K562 (cell line): ENCODE data around the gene TNFAIP6. TPM values are rescaled to one million over a fixed set of nuclear protein-coding genes. Genes with fewer than 3 reads are reported as not detected.
"Not testable (repeated sequence)": the region's sequence is repeated elsewhere in the genome, so short reads cannot be mapped to it uniquely, and the experiment has no call there.

Source experiments
- ATAC-seq: fragments of 200-7000 bp; cut with Tn5 transposase; 3 replicates; pipeline ENCODE4 v1.9.1; 2020; ENCODE audit warnings: moderate library complexity
- BruUV-seq: library from RNA; stranded (reverse); fragments of 400-500 nt; replicated peaks from 2 replicates; lab custom pipeline; 2021; lab: Mats Ljungman, UMichigan
- CTCF ChIA-PET: fragments of 300-600 bp; formaldehyde crosslinking; extraction: SDS; loops from one replicate; lab custom pipeline; 2021; ENCODE audit warnings: low intra/inter-chr PET ratio; lab: Yijun Ruan, JAX
- POLR2A ChIA-PET: fragments of 300-600, 350-650 bp; sonication (Branson Sonifier 250); formaldehyde crosslinking; extraction: SDS; loops from one replicate; lab custom pipeline; 2021; ENCODE audit warnings: antibody characterized with exemption, inconsistent platforms; lab: Yijun Ruan, JAX
- DNase-seq, 4 experiments: peaks; one replicate each; pipeline versions ENCODE4 v3.0.0 to v3.0.0-alpha.2; 2011 to 2018; ENCODE audit warnings: low spot score in 3 of 4, mixed read lengths in 3 of 4; ENCODE audit errors: extremely low read depth in 1 of 4
- FAIRE-seq: peaks from 2 replicates; lab custom pipeline; 2011; peaks lifted over from hg19 to GRCh38; lab: Jason Lieb, UNC
- H2AFZ ChIP-seq: 2 replicates; pipeline ENCODE4 v1.6.0; 2011; ENCODE audit warnings: low read depth, low read length, control low read depth, inconsistent platforms
- H3K27ac ChIP-seq: fragments of 200-600 bp; 3 replicates; pipeline ENCODE4 v1.8.0; 2011; ENCODE audit warnings: low read depth, mild to moderate bottlenecking, control low read depth, inconsistent platforms, low read length, moderate library complexity, mixed read lengths; ENCODE audit errors: extremely low read depth
- H3K27me3 ChIP-seq, 2 experiments: fragments of 300-600 bp in 1 of 2; 2 replicates in 1 of 2; 3 replicates in 1 of 2; pipeline versions ENCODE4 v1.6.0 to v1.8.0; 2011; ENCODE audit warnings: inconsistent platforms in 2 of 2, low read length in 2 of 2, mild to moderate bottlenecking in 1 of 2, mixed read lengths in 1 of 2, moderate library complexity in 1 of 2; ENCODE audit not compliant: control insufficient read depth in 2 of 2, insufficient read depth in 2 of 2
- H3K36me3 ChIP-seq: fragments of 300-600 bp; 3 replicates; pipeline ENCODE4 v1.8.0; 2011; ENCODE audit warnings: mild to moderate bottlenecking, low read length, inconsistent platforms; ENCODE audit not compliant: control insufficient read depth, insufficient read depth
- H3K4me1 ChIP-seq, 2 experiments: fragments of 200-600 bp in 1 of 2; replicated peaks in 1 of 2; 2 replicates in 1 of 2; 3 replicates in 1 of 2; pipeline versions ENCODE4 v1.5.1 to v1.8.0; 2011; ENCODE audit warnings: inconsistent platforms in 2 of 2, low read length in 2 of 2, mild to moderate bottlenecking in 1 of 2, mixed read lengths in 1 of 2, moderate library complexity in 1 of 2; ENCODE audit not compliant: control insufficient read depth in 2 of 2, insufficient read depth in 2 of 2
- H3K4me2 ChIP-seq: 2 replicates; pipeline ENCODE4 v1.6.1; 2011; ENCODE audit warnings: low read length, control low read depth, inconsistent platforms, mixed read lengths; ENCODE audit not compliant: insufficient read depth
- H3K4me3 ChIP-seq: fragments of 200-600 bp; sonication (generic), shearing (Covaris generic); 2 replicates; pipeline ENCODE4 v1.5.1; 2016; ENCODE audit warnings: control low read depth, inconsistent platforms
- H3K79me2 ChIP-seq: fragments of 200-600 bp; 3 replicates; pipeline ENCODE4 v1.8.0; 2011; ENCODE audit warnings: low read length, inconsistent platforms; ENCODE audit not compliant: control insufficient read depth, insufficient read depth
- H3K9ac ChIP-seq, 2 experiments: 2 replicates each; pipeline versions ENCODE4 v1.6.0 to v1.6.1; 2011; ENCODE audit warnings: low read depth in 2 of 2, low read length in 2 of 2, control low read depth in 1 of 2, inconsistent platforms in 1 of 2, mild to moderate bottlenecking in 1 of 2, mixed read lengths in 1 of 2; ENCODE audit not compliant: insufficient read depth in 1 of 2
- H3K9me1 ChIP-seq: one replicate; pipeline ENCODE4 v1.6.0; 2011; ENCODE audit warnings: inconsistent platforms, mild to moderate bottlenecking, low read length, moderate library complexity; ENCODE audit not compliant: control insufficient read depth, insufficient read depth
- H3K9me3 ChIP-seq: replicated peaks from 2 replicates; pipeline ENCODE4 v1.5.1; 2011; ENCODE audit warnings: low read depth, low read length, inconsistent platforms; ENCODE audit not compliant: control insufficient read depth, insufficient read depth
- H4K20me1 ChIP-seq: replicated peaks from 2 replicates; pipeline ENCODE4 v1.6.1; 2011; ENCODE audit warnings: low read length, inconsistent platforms, mixed read lengths; ENCODE audit not compliant: control insufficient read depth, insufficient read depth
- ELF4 ChIP-seq: fragments of 450-650 bp; formaldehyde crosslinking; IDR thresholded peaks from 2 replicates; pipeline ENCODE4 v1.4.0; 2022; ENCODE audit warnings: missing genetic modification characterization
- WGBS: fragments of 100-300 bp; shearing (Covaris generic); methylation state at CpG from one replicate; pipeline ENCODE4 v1.1.6; 2016; ENCODE audit warnings: low coverage, mixed read lengths; ENCODE audit not compliant: insufficient coverage; ENCODE audit errors: missing lambda C conversion rate; 5-methylcytosine and 5-hydroxymethylcytosine counted together
- in situ Hi-C: fragments of 300-500 bp; cut with MboI; formaldehyde crosslinking; loops from 4 replicates; pipeline ENCODE4 v1.15.0; 2018; ENCODE audit warnings: inconsistent platforms, mixed read lengths
- intact Hi-C: fragments of 100-400 bp; cut with micrococcal nuclease; formaldehyde crosslinking; loops from 2 replicates; pipeline ENCODE4 v1.14.2; 2022
- polyA plus RNA-seq, 8 experiments: library from polyadenylated mRNA; depleted of rRNA in 4 of 8; stranded (reverse) in 5 of 8; unstranded in 3 of 8; fragments of >200 nt; fragmentation: Nextera tagmentation in 2 of 8; fragmentation: Illumina TruSeq in 1 of 8; extraction: Ambion mirVana in 2 of 8; extraction: Trizol in 1 of 8; gene quantifications; 2 replicates each; pipeline versions ENCODE4 v1.2.1 to v1.2.3, GENCODE V29; 2011 to 2014; ENCODE audit warnings: inconsistent platforms in 1 of 8, missing spikeins in 1 of 8
- total RNA-seq, 7 experiments: library from RNA; depleted of rRNA in 6 of 7; stranded (reverse); fragments of >200 nt in 6 of 7; fragmentation: Illumina TruSeq in 2 of 7; extraction: Trizol in 2 of 7; gene quantifications; 2 replicates each; pipeline versions ENCODE4 v1.2.1 to v1.2.3, GENCODE V29; 2011 to 2021; ENCODE audit warnings: low replicate concordance in 1 of 7
- TF ChIP-seq, protein P1 (sequence below): fragments of 450-650 bp; formaldehyde crosslinking; IDR thresholded peaks from 2 replicates; pipeline ENCODE4 v1.4.0; 2022; ENCODE audit warnings: missing genetic modification characterization

Gene TNFAIP6
- total and polyA plus RNA-seq, 9 of the 15 experiments (the other 6 are each of a cell fraction or from before 2014, with no cell fraction given) = 0.07 to 0.28 (median 0.08) TPM; not detected in 6

DNA sequence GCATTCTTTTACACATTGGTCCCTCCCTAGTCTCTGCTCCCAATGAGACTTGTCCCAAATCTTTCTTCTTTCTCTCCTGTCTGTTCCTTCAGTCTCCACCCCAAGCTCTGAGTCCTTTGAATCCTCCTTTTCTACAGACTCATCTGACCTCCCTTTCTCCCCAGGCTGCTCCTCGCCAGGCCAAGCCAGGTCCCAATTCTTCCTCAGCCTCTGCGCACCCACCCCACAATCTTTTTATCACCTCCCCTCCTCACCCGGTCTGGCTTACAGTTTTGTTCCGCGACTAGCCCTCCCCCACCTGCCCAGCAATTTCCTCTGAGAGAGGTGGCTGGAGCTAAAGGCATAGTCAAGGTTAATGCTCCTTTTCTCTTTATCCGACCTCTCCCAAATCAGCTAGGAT is 47.1 kb upstream of the TNFAIP6 start:
- not testable (repeated sequence) for H3K27me3 ChIP-seq, H3K36me3 ChIP-seq, H3K9me3 ChIP-seq, H3K4me1 ChIP-seq, DNase-seq, ATAC-seq, H3K9ac ChIP-seq
- H2AFZ ChIP-seq = peak overlapping the region; percentile 85
- peak; percentile 69; the same call in 1 of the 2 replicates for TF ChIP-seq ELF4 (CRISPR knock-in tag)
- TF ChIP-seq, protein P1, sequence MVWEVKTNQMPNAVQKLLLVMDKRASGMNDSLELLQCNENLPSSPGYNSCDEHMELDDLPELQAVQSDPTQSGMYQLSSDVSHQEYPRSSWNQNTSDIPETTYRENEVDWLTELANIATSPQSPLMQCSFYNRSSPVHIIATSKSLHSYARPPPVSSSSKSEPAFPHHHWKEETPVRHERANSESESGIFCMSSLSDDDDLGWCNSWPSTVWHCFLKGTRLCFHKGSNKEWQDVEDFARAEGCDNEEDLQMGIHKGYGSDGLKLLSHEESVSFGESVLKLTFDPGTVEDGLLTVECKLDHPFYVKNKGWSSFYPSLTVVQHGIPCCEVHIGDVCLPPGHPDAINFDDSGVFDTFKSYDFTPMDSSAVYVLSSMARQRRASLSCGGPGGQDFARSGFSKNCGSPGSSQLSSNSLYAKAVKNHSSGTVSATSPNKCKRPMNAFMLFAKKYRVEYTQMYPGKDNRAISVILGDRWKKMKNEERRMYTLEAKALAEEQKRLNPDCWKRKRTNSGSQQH (CRISPR knock-in tag) = 0 out of 2 replicates have a peak, but pooled peaks have one; percentile 53
- TF ChIP-seq, all 486 proteins: peak for 2; not testable (repeated sequence) for 484
- H4K20me1 ChIP-seq, BruUV-seq, H3K79me2 ChIP-seq, intact Hi-C loops, FAIRE-seq, POLR2A ChIA-PET, in situ Hi-C loops, CTCF ChIA-PET, H3K9me1 ChIP-seq, H3K27ac ChIP-seq: not testable (repeated sequence)
- WGBS = 11% methylated on average over 6 of the region's 6 CpGs
- H3K4me3 ChIP-seq = peak overlapping the region; percentile 3; the same call in 1 of the 2 replicates
- peak overlapping the region; percentile 71 for H3K4me2 ChIP-seq

DNA sequence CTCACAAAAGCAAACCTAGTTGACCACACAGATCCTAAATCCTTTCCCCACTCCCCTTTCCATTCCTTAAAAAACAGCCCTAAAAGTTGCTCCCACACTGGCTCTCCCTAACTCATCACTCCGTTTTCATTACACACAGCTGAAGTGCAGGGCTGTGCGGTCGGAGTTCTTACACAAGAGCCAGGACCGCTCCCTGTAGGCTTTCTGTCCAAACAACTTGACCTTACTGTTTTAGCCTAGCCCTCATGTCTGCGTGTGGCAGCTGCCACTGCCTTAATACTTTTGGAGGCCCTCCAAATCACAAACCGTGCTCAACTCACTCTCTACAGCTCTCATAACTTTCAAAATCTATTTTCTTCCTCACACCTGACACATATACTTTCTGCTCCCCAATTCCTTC is 45.0 kb upstream of the TNFAIP6 start:
- H4K20me1 ChIP-seq, H3K79me2 ChIP-seq, H3K9me3 ChIP-seq, DNase-seq, BruUV-seq, intact Hi-C loops, CTCF ChIA-PET, H3K9ac ChIP-seq, H3K9me1 ChIP-seq, ATAC-seq, H3K36me3 ChIP-seq, FAIRE-seq, H3K4me3 ChIP-seq, POLR2A ChIA-PET, H3K4me2 ChIP-seq, H3K27ac ChIP-seq, in situ Hi-C loops: not testable (repeated sequence)
- 15% methylated on average over 6 of the region's 6 CpGs for WGBS
- peaks cover 0 to 11% of the 10 kb centered on the region in 2 experiments; a peak in 1 of 5 replicates for H3K27me3 ChIP-seq
- peaks cover 0 to 11% of the 10 kb centered on the region in 2 experiments; a peak in 3 of 5 replicates for H3K4me1 ChIP-seq
- H2AFZ ChIP-seq = 0 out of 2 replicates have a peak overlapping the region, but pooled peaks have one; percentile 12
